Measurements from ENCODE around the gene ANKRD13B.

- TF ChIP-seq, protein P1, sequence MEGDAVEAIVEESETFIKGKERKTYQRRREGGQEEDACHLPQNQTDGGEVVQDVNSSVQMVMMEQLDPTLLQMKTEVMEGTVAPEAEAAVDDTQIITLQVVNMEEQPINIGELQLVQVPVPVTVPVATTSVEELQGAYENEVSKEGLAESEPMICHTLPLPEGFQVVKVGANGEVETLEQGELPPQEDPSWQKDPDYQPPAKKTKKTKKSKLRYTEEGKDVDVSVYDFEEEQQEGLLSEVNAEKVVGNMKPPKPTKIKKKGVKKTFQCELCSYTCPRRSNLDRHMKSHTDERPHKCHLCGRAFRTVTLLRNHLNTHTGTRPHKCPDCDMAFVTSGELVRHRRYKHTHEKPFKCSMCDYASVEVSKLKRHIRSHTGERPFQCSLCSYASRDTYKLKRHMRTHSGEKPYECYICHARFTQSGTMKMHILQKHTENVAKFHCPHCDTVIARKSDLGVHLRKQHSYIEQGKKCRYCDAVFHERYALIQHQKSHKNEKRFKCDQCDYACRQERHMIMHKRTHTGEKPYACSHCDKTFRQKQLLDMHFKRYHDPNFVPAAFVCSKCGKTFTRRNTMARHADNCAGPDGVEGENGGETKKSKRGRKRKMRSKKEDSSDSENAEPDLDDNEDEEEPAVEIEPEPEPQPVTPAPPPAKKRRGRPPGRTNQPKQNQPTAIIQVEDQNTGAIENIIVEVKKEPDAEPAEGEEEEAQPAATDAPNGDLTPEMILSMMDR (IDR thresholded peaks at IDR 0.05) = no peak
- TF ChIP-seq POLR2AphosphoS5 (IDR thresholded peaks at IDR 0.05) (no peak), POLR2A (IDR thresholded peaks at IDR 0.05) (no peak)
Measured at GRCh38 chr17:29582772-29583171, 10.2 kb upstream of the ANKRD13B start.

All from transverse colon (tissue), 4 donors.